ENCODE results near the gene NFIX. TPM values are rescaled to one million over a fixed set of nuclear protein-coding genes. Genes with fewer than 3 reads are reported as not detected.

NFIX gene
- total RNA-seq, 1 donor = 114 TPM

Other genes with a start within 250 kb of the NFIX start
- gene BEST2, start 243.7 kb upstream of the NFIX start, total RNA-seq = not detected in 2 replicates
- gene HOOK2, start 219.9 kb upstream of the NFIX start, total RNA-seq = 16.8 and 21.7 TPM in 2 replicates
- 85.5 and 93.0 TPM in 2 replicates for gene JUNB, start 204.0 kb upstream of the NFIX start, total RNA-seq
- 155 and 156 TPM in 2 replicates for gene PRDX2, start 193.7 kb upstream of the NFIX start, total RNA-seq
- 0.29 TPM in 1 of 2 replicates, not detected in the other for gene THSD8, start 193.4 kb upstream of the NFIX start, total RNA-seq
- 7.6 and 8.3 TPM in 2 replicates for gene RNASEH2A, start 188.9 kb upstream of the NFIX start, total RNA-seq
- gene RTBDN, start 160.9 kb upstream of the NFIX start, total RNA-seq = not detected in 2 replicates
- 0.29 and 0.72 TPM in 2 replicates for gene MAST1, start 157.0 kb upstream of the NFIX start, total RNA-seq
- gene DNASE2, start 114.0 kb upstream of the NFIX start, total RNA-seq = 48.1 and 61.0 TPM in 2 replicates
- not detected in 2 replicates for gene KLF1, start 108.3 kb upstream of the NFIX start, total RNA-seq
- 23.0 and 31.1 TPM in 2 replicates for gene GCDH, start 104.3 kb upstream of the NFIX start, total RNA-seq
- 0.29 TPM in 1 of 2 replicates, not detected in the other for gene SYCE2, start 76.2 kb upstream of the NFIX start, total RNA-seq
- 41.0 and 47.8 TPM in 2 replicates for gene FARSA, start 61.8 kb upstream of the NFIX start, total RNA-seq
- gene CALR, start 56.9 kb upstream of the NFIX start, total RNA-seq = 1,685 and 1,980 TPM in 2 replicates
- gene RAD23A, start 49.6 kb upstream of the NFIX start, total RNA-seq = 80.2 and 84.0 TPM in 2 replicates
- gene GADD45GIP1, start 38.3 kb upstream of the NFIX start, total RNA-seq = 15.2 and 16.8 TPM in 2 replicates
- gene DAND5, start 25.9 kb upstream of the NFIX start, total RNA-seq = not detected in 2 replicates
- 0.29 and 0.36 TPM in 2 replicates for gene LYL1, start 107.4 kb downstream of the NFIX start, total RNA-seq
- 18.6 and 29.7 TPM in 2 replicates for gene TRMT1, start 121.3 kb downstream of the NFIX start, total RNA-seq
- gene NACC1, start 122.8 kb downstream of the NFIX start, total RNA-seq = 53.9 and 62.5 TPM in 2 replicates
- gene STX10, start 154.9 kb downstream of the NFIX start, total RNA-seq = 78.4 and 81.1 TPM in 2 replicates
- 14.8 and 15.9 TPM in 2 replicates for gene IER2, start 154.9 kb downstream of the NFIX start, total RNA-seq